ENCODE measurements around the gene OR4F15.

GRCh38 chr15:101820781-101821180, 8.8 kb downstream of the OR4F15 start:
- TF ChIP-seq CTCF (conservative IDR thresholded peaks at IDR 0.05 in 1 of 2, IDR thresholded peaks at IDR 0.05 in 1 of 2; ENCODE audit: extremely low read depth in 1 of 2, insufficient read depth in 1 of 2, low read depth in 1 of 2, low read length in 2 of 2) (no peak), EZH2 (IDR thresholded peaks at IDR 0.05; ENCODE audit: borderline replicate concordance, low read length) (no peak)

Measured in mammary epithelial cell (primary cell).